Measurements from ENCODE around the gene C11orf86.

DNA sequence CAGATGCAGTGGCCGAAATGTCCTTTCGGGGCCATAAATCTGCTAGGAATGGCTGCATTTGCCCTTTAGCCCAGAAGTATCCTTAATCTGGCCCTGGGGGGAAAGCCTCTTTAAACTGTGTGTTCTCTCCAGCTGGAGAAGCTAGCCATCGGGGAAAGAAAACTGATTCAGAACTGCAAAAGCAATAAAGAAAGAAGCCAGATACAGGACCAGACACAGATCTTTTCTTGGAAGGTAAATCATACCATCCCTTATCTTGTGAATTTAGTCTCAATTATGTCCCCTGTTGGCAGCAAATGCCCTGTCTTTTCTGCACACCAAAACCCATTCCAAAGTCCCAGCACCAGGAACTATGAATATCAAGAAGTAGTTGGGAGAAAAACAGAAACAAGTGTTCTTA is 42.6 kb upstream of the C11orf86 start:
- TF ChIP-seq CTCF (conservative IDR thresholded peaks at IDR 0.05; ENCODE audit: low read length) (no peak), EZH2phosphoT487 (IDR thresholded peaks at IDR 0.05; ENCODE audit: borderline replicate concordance, low read depth, low read length) (no peak)

Data from OCI-LY7 (cell line).